IMR-90 (cell line): ENCODE results near the gene CASP2.

Source experiments
- BHLHE40 ChIP-seq: fragments of 150-350 bp; IDR thresholded peaks from 2 replicates; pipeline ENCODE4 v1.6.1; 2016; ENCODE audit warnings: mild to moderate bottlenecking, low read depth, low read length
- CTCF ChIP-seq: conservative IDR thresholded peaks from 2 replicates; pipeline ENCODE4 v1.5.1; 2012; ENCODE audit warnings: mild to moderate bottlenecking, low read depth, low read length, improper control_type of control experiment
- FOS ChIP-seq: fragments of 150-350 bp; IDR thresholded peaks from 2 replicates; pipeline ENCODE4 v1.6.1; 2016; ENCODE audit warnings: low read depth, low read length
- MXI1 ChIP-seq: IDR thresholded peaks from 2 replicates; pipeline ENCODE4 v1.6.1; 2012; ENCODE audit warnings: low read depth, mild to moderate bottlenecking, low read length, moderate library complexity, borderline replicate concordance
- POLR2A ChIP-seq: IDR thresholded peaks from 2 replicates; pipeline ENCODE4 v1.6.1; 2012; ENCODE audit warnings: mild to moderate bottlenecking, low read depth, low read length
- RFX5 ChIP-seq: IDR thresholded peaks from 2 replicates; pipeline ENCODE4 v1.8.0; 2012; ENCODE audit warnings: low read depth, mild to moderate bottlenecking, low read length, moderate library complexity
- SMC3 ChIP-seq: fragments of 150-350 bp; IDR thresholded peaks from 2 replicates; pipeline ENCODE4 v1.6.1; 2016; ENCODE audit warnings: low read depth, mild to moderate bottlenecking, antibody characterized with exemption, low read length, moderate library complexity
- TF ChIP-seq, protein P1 (sequence below): fragments of 150-350 bp; IDR thresholded peaks from 2 replicates; pipeline ENCODE4 v1.6.1; 2017; ENCODE audit warnings: mild to moderate bottlenecking, antibody characterized with exemption, low read length, low read depth

GRCh38 chr7:143331179-143331801 lies 43.1 kb downstream of the CASP2 start:
- TF ChIP-seq POLR2A (no peak), FOS (peak; percentile 72; the same call in 1 of the 2 replicates), CTCF (no peak), BHLHE40 (no peak), SMC3 (no peak), MXI1 (no peak), RFX5 (no peak)
- TF ChIP-seq, protein P1, sequence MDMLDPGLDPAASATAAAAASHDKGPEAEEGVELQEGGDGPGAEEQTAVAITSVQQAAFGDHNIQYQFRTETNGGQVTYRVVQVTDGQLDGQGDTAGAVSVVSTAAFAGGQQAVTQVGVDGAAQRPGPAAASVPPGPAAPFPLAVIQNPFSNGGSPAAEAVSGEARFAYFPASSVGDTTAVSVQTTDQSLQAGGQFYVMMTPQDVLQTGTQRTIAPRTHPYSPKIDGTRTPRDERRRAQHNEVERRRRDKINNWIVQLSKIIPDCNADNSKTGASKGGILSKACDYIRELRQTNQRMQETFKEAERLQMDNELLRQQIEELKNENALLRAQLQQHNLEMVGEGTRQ = no peak
